Measurements from ENCODE around the gene TOP1.
A peak's percentile ranks its signal among the peaks of the same experiment; 100 is the strongest.

The TOP1 gene

DNA sequence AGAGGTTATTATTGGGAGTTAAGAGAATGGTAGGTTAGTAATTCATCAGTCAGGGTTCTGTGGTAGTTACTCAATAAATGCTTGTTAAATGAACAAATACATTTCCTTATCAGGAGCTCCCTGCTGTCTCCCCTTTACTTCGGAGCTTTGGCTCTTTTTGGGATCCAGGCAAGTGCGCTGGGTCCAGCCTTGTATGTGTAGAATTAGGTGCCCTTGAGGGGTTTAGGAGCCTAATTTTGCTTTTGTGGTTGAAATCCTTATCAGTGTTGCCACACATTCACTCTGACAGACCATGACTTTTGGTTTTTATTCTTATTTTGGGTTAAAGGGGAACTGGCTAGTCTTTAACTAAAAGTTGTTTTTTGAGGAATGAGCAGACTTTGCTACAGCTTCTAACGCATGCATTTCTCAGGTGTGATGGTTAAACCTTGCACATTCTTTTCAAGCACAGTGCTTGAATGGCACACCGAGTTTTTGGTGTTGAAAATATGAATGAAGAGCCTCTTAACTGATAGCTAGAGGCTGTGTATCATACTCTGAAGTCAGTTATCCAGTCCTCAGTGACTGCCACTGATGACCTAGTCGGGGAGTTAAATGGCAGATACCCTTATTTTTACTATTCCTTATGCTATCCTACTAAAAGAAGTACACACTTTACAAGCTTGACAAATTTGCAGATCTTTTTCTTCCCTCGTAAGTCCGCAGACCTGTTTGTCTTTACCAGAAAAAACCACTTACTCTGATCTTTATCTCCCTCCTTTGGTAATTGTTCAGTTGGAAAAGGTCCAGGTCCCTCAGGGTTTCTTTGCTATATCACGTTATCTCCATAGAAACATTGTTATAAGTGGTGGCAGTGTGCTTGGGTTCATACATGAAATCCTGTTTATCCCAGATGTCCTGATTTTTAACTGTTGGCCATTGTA, 58.0 kb downstream of the TOP1 start (continued):
- no peak for TF ChIP-seq CTCF (tag by site-specific recombination; IDR thresholded peaks at IDR 0.05)
- no peak for TF ChIP-seq ZNF324 (tag by site-specific recombination; IDR thresholded peaks at IDR 0.05)
- TF ChIP-seq ZNF426 (tag by site-specific recombination; IDR thresholded peaks at IDR 0.05) = no peak
- TF ChIP-seq ZNF768 (tag by site-specific recombination; IDR thresholded peaks at IDR 0.05) = no peak
- no peak for TF ChIP-seq SETDB1 (IDR thresholded peaks at IDR 0.05; ENCODE audit: insufficient read length, low read length)
- TF ChIP-seq ZNF488 (tag by site-specific recombination; IDR thresholded peaks at IDR 0.05) = no peak
- no peak for TF ChIP-seq ZNF560 (tag by site-specific recombination; IDR thresholded peaks at IDR 0.05; ENCODE audit: borderline replicate concordance)
- TF ChIP-seq ZNF624 (tag by site-specific recombination; IDR thresholded peaks at IDR 0.05) = no peak
- TF ChIP-seq ZIC2 (tag by site-specific recombination; IDR thresholded peaks at IDR 0.05) = no peak
- TF ChIP-seq ZNF830 (tag by site-specific recombination; IDR thresholded peaks at IDR 0.05; ENCODE audit: low read depth) = no peak
- TF ChIP-seq ZNF704 (tag by site-specific recombination; IDR thresholded peaks at IDR 0.05) = no peak
- no peak for TF ChIP-seq ZNF654 (tag by site-specific recombination; IDR thresholded peaks at IDR 0.05; ENCODE audit: low read depth)
- TF ChIP-seq ZNF157 (tag by site-specific recombination; IDR thresholded peaks at IDR 0.05) = no peak
- TF ChIP-seq, protein P1, sequence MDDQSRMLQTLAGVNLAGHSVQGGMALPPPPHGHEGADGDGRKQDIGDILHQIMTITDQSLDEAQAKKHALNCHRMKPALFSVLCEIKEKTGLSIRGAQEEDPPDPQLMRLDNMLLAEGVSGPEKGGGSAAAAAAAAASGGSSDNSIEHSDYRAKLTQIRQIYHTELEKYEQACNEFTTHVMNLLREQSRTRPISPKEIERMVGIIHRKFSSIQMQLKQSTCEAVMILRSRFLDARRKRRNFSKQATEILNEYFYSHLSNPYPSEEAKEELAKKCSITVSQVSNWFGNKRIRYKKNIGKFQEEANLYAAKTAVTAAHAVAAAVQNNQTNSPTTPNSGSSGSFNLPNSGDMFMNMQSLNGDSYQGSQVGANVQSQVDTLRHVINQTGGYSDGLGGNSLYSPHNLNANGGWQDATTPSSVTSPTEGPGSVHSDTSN (CRISPR knock-in tag; IDR thresholded peaks at IDR 0.05) = no peak
- no peak for TF ChIP-seq GFI1B (tag by site-specific recombination; IDR thresholded peaks at IDR 0.05)
- no peak for TF ChIP-seq ZBTB7A (tag by site-specific recombination; IDR thresholded peaks at IDR 0.05; ENCODE audit: low read depth)
- no peak for TF ChIP-seq ZNF274 (IDR thresholded peaks at IDR 0.05; ENCODE audit: low read length)
- no peak for TF ChIP-seq ZNF274 (tag by site-specific recombination; IDR thresholded peaks at IDR 0.05; ENCODE audit: borderline replicate concordance)
- no peak for TF ChIP-seq ZNF239 (tag by site-specific recombination; IDR thresholded peaks at IDR 0.05)
- no peak for TF ChIP-seq EGR2 (tag by site-specific recombination; IDR thresholded peaks at IDR 0.05; ENCODE audit: low read depth)
- no peak for TF ChIP-seq MEIS1 (CRISPR knock-in tag; IDR thresholded peaks at IDR 0.05; ENCODE audit: borderline replicate concordance)
- no peak for TF ChIP-seq BCL11B (tag by site-specific recombination; IDR thresholded peaks at IDR 0.05; ENCODE audit: low read depth)
- peak; percentile 79; the same call in 1 of the 2 replicates for TF ChIP-seq TRIM28 (IDR thresholded peaks at IDR 0.05; ENCODE audit: borderline replicate concordance, low read length)
- TF ChIP-seq MZF1 (tag by site-specific recombination; IDR thresholded peaks at IDR 0.05; ENCODE audit: borderline replicate concordance) = no peak
- peak; percentile 71 for TF ChIP-seq OSR2 (tag by site-specific recombination; IDR thresholded peaks at IDR 0.05)
- no peak for TF ChIP-seq ZNF600 (tag by site-specific recombination; IDR thresholded peaks at IDR 0.05)
- no peak for TF ChIP-seq ZBTB44 (tag by site-specific recombination; IDR thresholded peaks at IDR 0.05)
- TF ChIP-seq ZNF341 (tag by site-specific recombination; IDR thresholded peaks at IDR 0.05; ENCODE audit: low read depth) = no peak
- TF ChIP-seq ZNF114 (tag by site-specific recombination; IDR thresholded peaks at IDR 0.05) = no peak
- peak; percentile 50; the same call in 1 of the 2 replicates for TF ChIP-seq WT1 (tag by site-specific recombination; IDR thresholded peaks at IDR 0.05)
- TF ChIP-seq ZNF169 (tag by site-specific recombination; IDR thresholded peaks at IDR 0.05) = no peak
- TF ChIP-seq ZNF248 (tag by site-specific recombination; IDR thresholded peaks at IDR 0.05) = no peak

Measured in HEK293 (cell line).